ENCODE data around the gene IL17REL.
"Not testable (repeated sequence)": the region's sequence is repeated elsewhere in the genome, so short reads cannot be mapped to it uniquely, and the experiment has no call there.

Gene IL17REL

GRCh38 chr22:49954991-49955580, 57.5 kb downstream of the IL17REL start:
- no peak for DNase-seq

- DNase-seq, result no peak
These were observed 58.2 kb downstream of the IL17REL start for GRCh38 chr22:49954354-49954753.

GRCh38 chr22:49953680-49954344, 58.8 kb downstream of the IL17REL start:
- no peak for DNase-seq

DNA sequence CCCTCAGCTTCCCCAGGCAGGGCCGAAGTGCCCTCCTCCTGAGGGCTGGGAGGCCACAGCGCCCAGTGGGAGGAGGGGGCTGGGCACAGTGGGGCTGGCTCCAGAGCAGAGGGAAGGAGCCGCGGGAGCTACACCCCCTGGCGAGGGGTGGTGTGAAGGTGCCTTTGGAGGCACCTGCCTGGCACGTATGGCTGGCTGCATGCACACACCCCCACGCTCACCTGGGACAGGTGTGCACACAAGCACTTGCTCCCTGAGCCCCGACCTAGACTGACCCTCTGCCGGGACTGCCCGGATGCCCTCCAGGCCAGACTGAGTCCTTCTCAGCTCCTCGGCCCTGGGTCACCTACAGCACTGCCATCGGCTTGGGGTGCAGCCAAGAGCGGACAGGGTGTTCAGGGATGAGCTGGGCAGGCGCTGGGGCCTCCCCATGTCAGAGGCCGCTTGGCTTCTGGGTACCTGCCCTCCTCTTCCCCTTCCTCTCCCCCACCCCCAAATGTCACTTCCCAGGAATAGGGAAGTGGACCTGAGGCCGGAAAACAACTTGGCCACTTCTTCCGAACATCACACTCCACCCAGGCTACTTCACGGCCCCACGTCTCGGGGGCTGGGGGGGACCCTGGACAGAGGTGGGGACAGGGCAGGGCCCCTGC, 59.4 kb downstream of the IL17REL start:
- DNase-seq, result no peak

DNA sequence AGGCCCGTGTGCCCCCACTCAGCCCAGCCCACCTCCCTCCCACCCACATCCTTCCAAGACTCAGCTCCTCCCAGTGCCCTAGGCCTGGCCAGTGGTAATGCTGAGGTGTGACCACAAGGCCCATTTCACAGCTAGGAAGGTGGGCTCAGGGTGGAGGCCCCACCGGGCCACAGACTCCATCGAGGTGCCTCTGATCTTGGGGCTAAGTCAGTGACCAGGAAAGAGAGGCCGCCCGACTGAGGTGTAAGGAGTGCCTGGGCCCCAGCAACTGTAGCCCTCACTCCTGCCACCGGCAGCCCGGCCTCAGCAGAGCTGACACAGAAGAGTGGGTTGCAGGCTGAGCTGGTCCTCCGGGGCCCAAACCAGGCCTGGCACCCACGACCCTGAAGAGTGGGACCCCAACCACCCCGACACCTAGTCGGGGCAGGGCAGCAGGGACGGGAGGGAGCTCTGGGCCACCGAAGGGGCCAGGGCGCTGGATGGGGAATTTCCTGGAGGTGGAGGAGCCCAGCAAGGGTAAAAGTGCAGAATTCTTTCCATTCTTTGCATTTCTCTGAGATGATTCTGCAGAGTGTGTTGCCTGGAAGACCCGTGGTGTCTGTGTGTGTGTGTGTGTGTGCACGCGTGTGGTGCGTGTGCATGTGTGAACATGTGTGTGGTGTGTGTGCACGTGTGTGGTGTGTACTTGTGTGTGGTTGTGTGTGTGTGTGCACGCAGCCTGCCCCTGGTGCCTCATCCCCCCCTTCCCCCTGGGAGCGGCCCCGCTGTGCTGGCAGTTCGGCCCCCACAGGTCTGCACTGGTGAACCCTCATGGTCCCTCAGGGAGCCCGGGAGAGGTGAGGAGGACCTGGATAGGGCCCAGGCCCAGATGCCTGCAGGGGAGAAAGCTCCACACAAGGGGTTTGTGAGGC, 60.3 kb downstream of the IL17REL start:
- no peak for DNase-seq

- DNase-seq, result no peak
These were observed 60.9 kb downstream of the IL17REL start for GRCh38 chr22:49951678-49951985.

GRCh38 chr22:49951000-49951677, 61.4 kb downstream of the IL17REL start:
- DNase-seq, result peak; percentile 81

DNA sequence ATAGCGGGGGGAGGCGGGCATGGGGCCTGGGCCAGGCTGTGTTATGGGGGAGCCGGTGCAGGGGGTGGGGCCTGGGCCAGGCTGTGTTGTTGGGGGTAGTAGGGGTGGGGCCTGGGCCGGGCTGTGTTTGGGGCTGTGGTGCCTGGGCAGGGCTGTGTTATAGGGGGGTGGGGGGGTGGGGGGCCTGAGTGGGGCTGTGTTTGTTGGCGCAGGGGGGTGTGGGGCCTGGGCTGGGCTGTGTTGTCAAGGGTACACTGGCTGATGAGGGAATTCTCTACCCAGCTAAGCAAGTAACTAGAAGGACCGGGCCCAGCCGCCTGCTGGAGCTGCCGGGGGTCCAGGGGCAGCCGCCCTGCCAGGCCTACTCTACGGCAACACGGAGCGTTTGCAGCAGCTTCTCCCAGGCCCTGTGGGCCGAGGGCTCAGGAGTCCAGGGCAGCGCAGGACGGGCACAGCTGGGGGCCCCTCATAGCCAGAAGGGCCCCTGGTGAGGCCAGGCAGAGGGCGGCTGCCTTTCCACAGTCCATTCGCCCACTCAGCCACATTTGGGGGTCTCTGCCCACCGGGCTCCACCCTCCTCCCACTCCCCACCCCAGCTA, 62.1 kb downstream of the IL17REL start:
- no peak for DNase-seq

GRCh38 chr22:49949914-49950292, 62.7 kb downstream of the IL17REL start:
- no peak for DNase-seq

DNA sequence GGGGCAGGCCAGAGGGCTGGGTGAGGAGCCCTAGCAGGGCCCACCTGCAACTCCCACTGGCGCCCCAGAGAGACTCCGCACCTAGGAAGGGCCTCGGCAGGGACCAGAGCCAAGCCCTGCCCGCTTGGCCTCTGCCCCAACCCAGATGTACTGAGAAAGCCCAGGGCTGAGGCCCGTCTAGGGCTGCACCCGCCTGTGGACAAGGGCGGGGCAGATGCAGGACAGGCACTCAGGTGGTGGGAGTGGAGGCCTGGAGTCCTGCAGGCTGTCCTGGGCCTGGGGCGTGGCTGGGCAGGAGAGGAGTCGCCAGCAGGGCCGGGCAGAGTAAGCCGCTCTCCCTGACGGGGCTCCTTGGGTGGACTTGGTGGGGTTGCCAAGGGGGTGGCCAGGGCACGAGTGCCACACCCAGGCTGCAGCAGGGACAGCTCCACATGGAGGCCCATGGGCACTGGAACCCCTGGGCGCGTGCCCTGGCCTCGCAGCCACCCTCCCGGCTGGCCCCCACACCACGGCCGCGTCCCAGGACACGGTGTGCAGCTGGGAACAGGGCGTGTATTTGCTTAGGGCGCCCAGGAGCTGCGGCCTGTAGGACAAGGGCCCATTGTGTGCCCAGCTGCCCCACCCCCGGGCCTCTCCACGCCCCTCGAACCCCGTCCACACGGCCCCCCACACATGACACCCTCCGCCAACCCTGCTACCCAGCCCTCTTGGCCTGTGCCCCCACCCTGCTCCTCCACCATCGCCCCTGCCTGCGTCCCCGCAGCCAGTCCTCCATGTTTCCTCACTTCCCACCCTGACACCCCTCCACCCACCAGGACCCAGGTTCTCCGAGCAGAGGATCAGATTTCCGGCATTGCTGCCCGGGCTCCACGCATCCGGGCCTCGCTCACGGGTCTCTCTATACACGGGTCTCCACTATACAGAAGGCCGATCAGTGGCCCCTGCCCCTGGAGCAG, 63.3 kb downstream of the IL17REL start:
- no peak for DNase-seq

GRCh38 chr22:49948116-49948957, 64.2 kb downstream of the IL17REL start:
- no peak for DNase-seq

DNA sequence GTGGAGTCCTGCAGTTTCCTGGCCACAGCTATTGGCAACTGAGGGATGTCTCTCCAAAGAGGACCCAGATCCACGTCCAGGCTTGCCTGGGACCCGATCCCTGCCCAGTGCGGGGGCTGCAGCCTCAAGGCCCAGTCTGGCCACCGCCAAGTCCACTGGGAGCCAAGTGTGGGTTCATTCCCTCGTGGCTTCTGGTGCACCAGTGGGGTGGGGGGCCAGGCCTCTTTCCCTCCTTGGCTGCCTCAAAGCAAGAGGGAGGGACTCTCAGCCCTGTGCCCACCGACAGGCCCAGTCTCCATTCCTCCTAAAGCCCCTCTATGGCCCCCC, 65.3 kb downstream of the IL17REL start:
- DNase-seq, result no peak

DNA sequence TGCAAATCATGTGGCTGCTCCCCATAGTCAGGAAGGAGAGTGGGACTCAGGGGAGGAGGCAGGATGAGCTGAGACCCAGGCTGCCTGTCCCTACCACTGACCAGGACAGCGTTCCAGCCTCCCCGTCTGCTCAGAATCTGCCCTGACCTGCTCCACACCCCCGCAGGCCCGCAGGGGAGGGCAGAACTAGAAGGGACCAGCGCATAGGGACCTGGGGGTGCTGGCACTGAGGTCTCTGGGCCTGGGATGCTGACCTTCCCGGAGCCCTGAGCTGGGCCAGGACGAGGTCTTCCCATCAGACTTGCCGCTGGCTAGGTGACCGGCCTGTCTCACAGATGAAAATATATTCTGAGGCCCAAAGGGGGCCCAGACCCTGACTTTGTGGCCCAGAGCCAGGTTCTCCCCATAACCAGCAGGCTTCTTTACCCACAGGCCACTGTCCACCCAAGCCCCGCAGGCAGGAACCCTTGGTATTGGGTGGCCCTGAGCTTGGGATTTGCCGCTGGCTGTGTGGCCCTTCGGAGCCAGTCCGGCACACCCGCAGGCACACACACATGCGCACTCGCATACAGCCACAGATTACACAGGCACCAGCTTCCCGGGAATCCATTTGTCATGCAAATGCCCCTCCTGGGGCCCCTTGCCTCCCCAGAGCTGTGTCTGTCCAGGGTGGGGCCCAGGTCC, 65.8 kb downstream of the IL17REL start:
- no peak for DNase-seq

DNA sequence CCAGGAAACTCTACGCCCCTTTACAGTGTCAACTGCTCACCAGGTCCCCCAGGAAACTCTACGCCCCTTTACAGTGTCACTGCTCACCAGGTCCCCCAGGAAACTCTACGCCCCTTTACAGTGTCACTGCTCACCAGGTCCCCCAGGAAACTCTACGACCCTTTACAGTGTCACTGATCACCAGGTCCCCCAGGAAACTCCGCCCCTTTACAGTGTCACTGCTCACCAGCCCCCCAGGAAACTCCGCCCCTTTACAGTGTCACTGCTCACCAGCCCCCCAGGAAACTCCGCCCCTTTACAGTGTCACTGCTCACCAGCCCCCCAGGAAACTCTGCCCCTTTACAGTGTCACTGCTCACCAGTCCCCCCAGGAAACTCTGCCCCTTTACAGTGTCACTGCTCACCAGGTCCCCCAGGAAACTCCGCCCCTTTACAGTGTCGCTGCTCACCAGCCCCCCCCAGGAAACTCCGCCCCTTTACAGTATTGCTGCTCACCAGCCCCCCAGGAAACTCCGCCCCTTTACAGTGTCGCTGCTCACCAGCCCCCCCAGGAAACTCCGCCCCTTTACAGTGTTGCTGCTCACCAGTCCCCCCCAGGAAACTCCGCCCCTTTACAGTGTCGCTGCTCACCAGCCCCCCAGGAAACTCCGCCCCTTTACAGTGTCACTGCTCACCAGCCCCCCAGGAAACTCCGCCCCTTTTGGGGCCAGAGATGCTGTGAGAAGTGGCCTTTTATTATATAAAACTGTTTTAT, 67.3 kb downstream of the IL17REL start:
- not testable (repeated sequence) for DNase-seq
